Left hindlimb (tissue), 1 donor: ENCODE results near the gene SUPT4H1.
"Not testable (repeated sequence)": the region's sequence is repeated elsewhere in the genome, so short reads cannot be mapped to it uniquely, and the experiment has no call there.

ENCODE experiments used
- DNase-seq: peaks from one replicate; pipeline ENCODE4 v3.0.0-alpha.2; 2018

Gene SUPT4H1

GRCh38 chr17:58362368-58363014 is 10.5 kb upstream of the SUPT4H1 start:
- DNase-seq: no peak

- DNase-seq: no peak
Measured at GRCh38 chr17:58360296-58361063, 8.5 kb upstream of the SUPT4H1 start.

GRCh38 chr17:58358408-58359172 is 6.6 kb upstream of the SUPT4H1 start:
- DNase-seq: no peak

GRCh38 chr17:58357312-58358297 is 5.6 kb upstream of the SUPT4H1 start:
- no peak for DNase-seq

GRCh38 chr17:58356231-58356630 is 4.2 kb upstream of the SUPT4H1 start:
- DNase-seq: no peak

GRCh38 chr17:58354541-58355216 is 2.7 kb upstream of the SUPT4H1 start:
- no peak for DNase-seq

GRCh38 chr17:58353389-58353825 is 1.4 kb upstream of the SUPT4H1 start:
- DNase-seq: no peak

- DNase-seq: peak; percentile 67
Measured at GRCh38 chr17:58352596-58353388, 791 bp upstream of the SUPT4H1 start.

GRCh38 chr17:58351182-58351581 is 819 bp downstream of the SUPT4H1 start:
- no peak for DNase-seq

- DNase-seq: no peak
Measured at GRCh38 chr17:58348038-58348437, 4.0 kb downstream of the SUPT4H1 start.

- DNase-seq: no peak
Measured at GRCh38 chr17:58345500-58345899, 6.5 kb downstream of the SUPT4H1 start.

- DNase-seq: no peak
Measured at GRCh38 chr17:58344791-58345157, 7.2 kb downstream of the SUPT4H1 start.

- DNase-seq: no peak
Measured at GRCh38 chr17:58344047-58344790, 7.8 kb downstream of the SUPT4H1 start.

- DNase-seq: no peak
Measured at GRCh38 chr17:58343131-58343530, 8.9 kb downstream of the SUPT4H1 start.

- DNase-seq: no peak
Measured at GRCh38 chr17:58341861-58342475, 10.0 kb downstream of the SUPT4H1 start.

GRCh38 chr17:58341136-58341860 is 10.7 kb downstream of the SUPT4H1 start:
- not testable (repeated sequence) for DNase-seq

GRCh38 chr17:58340405-58340876 is 11.6 kb downstream of the SUPT4H1 start:
- DNase-seq: no peak

GRCh38 chr17:58339755-58340404 is 12.1 kb downstream of the SUPT4H1 start:
- DNase-seq: no peak
